HG02588 (cell line): ENCODE measurements around the gene HOXB4.

Experiments
- ATAC-seq: cut with Tn5 transposase; IDR thresholded peaks from one replicate; pipeline ENCODE4 v1.9.1; 2021; ENCODE audit warnings: mild to moderate bottlenecking, moderate library complexity; ENCODE audit not compliant: unreplicated experiment

The HOXB4 gene

GRCh38 chr17:48575066-48575582, 3.0 kb downstream of the HOXB4 start:
- ATAC-seq, result no peak

GRCh38 chr17:48574505-48575065, 3.6 kb downstream of the HOXB4 start:
- ATAC-seq, result no peak

- ATAC-seq, result no peak
These were observed 6.2 kb downstream of the HOXB4 start for GRCh38 chr17:48571826-48572417.

GRCh38 chr17:48571024-48571818, 6.9 kb downstream of the HOXB4 start:
- no peak for ATAC-seq

GRCh38 chr17:48570325-48571023, 7.7 kb downstream of the HOXB4 start:
- ATAC-seq, result no peak

- no peak for ATAC-seq
These were observed 8.4 kb downstream of the HOXB4 start for GRCh38 chr17:48569674-48570324.

GRCh38 chr17:48569240-48569582, 8.9 kb downstream of the HOXB4 start:
- no peak for ATAC-seq

GRCh38 chr17:48568499-48569239, 9.5 kb downstream of the HOXB4 start:
- no peak for ATAC-seq

GRCh38 chr17:48567646-48568354, 10.3 kb downstream of the HOXB4 start:
- ATAC-seq, result no peak

GRCh38 chr17:48567209-48567608, 10.9 kb downstream of the HOXB4 start:
- ATAC-seq, result no peak

- ATAC-seq, result no peak
These were observed 11.4 kb downstream of the HOXB4 start for GRCh38 chr17:48566717-48567116.

- ATAC-seq, result no peak
These were observed 12.0 kb downstream of the HOXB4 start for GRCh38 chr17:48565925-48566710.

GRCh38 chr17:48565022-48565554, 13.1 kb downstream of the HOXB4 start:
- ATAC-seq, result no peak

GRCh38 chr17:48564188-48565021, 13.7 kb downstream of the HOXB4 start:
- ATAC-seq, result no peak

- ATAC-seq, result no peak
These were observed 14.3 kb downstream of the HOXB4 start for GRCh38 chr17:48563867-48564187.

GRCh38 chr17:48563385-48563838, 14.7 kb downstream of the HOXB4 start:
- ATAC-seq, result no peak

- ATAC-seq, result no peak
These were observed 15.2 kb downstream of the HOXB4 start for GRCh38 chr17:48562934-48563333.
